Measurements from ENCODE around the gene ATP9A.

The ATP9A gene

DNA sequence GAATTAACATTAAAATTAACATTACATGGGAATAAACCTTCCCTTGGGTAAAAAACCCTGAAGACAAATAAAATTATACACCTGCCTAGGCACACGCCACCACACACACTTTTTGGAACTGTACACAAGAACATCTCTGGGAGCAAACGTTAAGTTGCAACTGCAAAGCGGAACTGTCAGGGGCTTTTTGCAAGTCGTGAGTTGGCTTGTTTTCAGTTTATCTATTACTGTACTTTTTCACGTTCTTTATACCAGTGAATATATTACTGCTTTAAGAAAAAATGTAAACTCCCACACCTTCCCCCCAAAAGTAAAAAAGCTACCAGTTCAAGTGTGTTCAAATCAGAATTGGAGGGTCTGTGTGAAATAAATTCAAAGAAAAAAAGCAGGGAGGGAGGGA is 160.1 kb downstream of the ATP9A start:
- Histone ChIP-seq H3K4me2 (ENCODE audit: low read length) (peak overlapping the region; percentile 35), H3K27me3 (ENCODE audit: control insufficient read depth, low read length) (peaks cover 18% of the 10 kb centered on the region), H4K20me1 (ENCODE audit: control insufficient read depth, insufficient read depth, low read depth, low read length) (no peaks in the 10 kb centered on the region), H3K4me3 (ENCODE audit: low read length) (0 out of 2 replicates have a peak overlapping the region, but pooled peaks have one; percentile 13), H3K4me1 (ENCODE audit: control insufficient read depth, low read length) (peaks cover 12% of the 10 kb centered on the region), H3K9me3 (ENCODE audit: control insufficient read depth, insufficient read depth, low read length) (no peaks in the 10 kb centered on the region), H3K9me2 (replicated peaks; ENCODE audit: control insufficient read depth, low read length) (no peaks in the 10 kb centered on the region), H3K79me2 (ENCODE audit: control insufficient read depth, low read length) (no peaks in the 10 kb centered on the region), H3K27ac (ENCODE audit: low read depth, low read length) (no peak overlapping the region), H3F3A (ENCODE audit: control insufficient read depth, insufficient read depth) (no peaks in the 10 kb centered on the region), H3K36me3 (ENCODE audit: control insufficient read depth, low read length) (no peaks in the 10 kb centered on the region)
- TF ChIP-seq, protein P1, sequence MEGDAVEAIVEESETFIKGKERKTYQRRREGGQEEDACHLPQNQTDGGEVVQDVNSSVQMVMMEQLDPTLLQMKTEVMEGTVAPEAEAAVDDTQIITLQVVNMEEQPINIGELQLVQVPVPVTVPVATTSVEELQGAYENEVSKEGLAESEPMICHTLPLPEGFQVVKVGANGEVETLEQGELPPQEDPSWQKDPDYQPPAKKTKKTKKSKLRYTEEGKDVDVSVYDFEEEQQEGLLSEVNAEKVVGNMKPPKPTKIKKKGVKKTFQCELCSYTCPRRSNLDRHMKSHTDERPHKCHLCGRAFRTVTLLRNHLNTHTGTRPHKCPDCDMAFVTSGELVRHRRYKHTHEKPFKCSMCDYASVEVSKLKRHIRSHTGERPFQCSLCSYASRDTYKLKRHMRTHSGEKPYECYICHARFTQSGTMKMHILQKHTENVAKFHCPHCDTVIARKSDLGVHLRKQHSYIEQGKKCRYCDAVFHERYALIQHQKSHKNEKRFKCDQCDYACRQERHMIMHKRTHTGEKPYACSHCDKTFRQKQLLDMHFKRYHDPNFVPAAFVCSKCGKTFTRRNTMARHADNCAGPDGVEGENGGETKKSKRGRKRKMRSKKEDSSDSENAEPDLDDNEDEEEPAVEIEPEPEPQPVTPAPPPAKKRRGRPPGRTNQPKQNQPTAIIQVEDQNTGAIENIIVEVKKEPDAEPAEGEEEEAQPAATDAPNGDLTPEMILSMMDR (IDR thresholded peaks at IDR 0.05; ENCODE audit: low read depth, low read length, poor library complexity, severe bottlenecking) = no peak
- TF ChIP-seq EZH2phosphoT487 (IDR thresholded peaks at IDR 0.05; ENCODE audit: borderline replicate concordance, low read length) = no peak

GRCh38 chr20:51607170-51607569 is 161.0 kb downstream of the ATP9A start:
- Histone ChIP-seq H3K79me2 (ENCODE audit: control insufficient read depth, low read length) (no peaks in the 10 kb centered on the region), H3K27me3 (ENCODE audit: control insufficient read depth, low read length) (peaks cover 19% of the 10 kb centered on the region), H3K4me3 (ENCODE audit: low read length) (no peak overlapping the region), H3K9me3 (ENCODE audit: control insufficient read depth, insufficient read depth, low read length) (no peaks in the 10 kb centered on the region), H4K20me1 (ENCODE audit: control insufficient read depth, insufficient read depth, low read depth, low read length) (no peaks in the 10 kb centered on the region), H3K4me1 (ENCODE audit: control insufficient read depth, low read length) (peaks cover 12% of the 10 kb centered on the region), H3F3A (ENCODE audit: control insufficient read depth, insufficient read depth) (no peaks in the 10 kb centered on the region), H3K27ac (ENCODE audit: low read depth, low read length) (no peak overlapping the region), H3K36me3 (ENCODE audit: control insufficient read depth, low read length) (no peaks in the 10 kb centered on the region), H3K4me2 (ENCODE audit: low read length) (0 out of 2 replicates have a peak overlapping the region, but pooled peaks have one; percentile 1), H3K9me2 (replicated peaks; ENCODE audit: control insufficient read depth, low read length) (no peaks in the 10 kb centered on the region)
- TF ChIP-seq, protein P1 (IDR thresholded peaks at IDR 0.05; ENCODE audit: low read depth, low read length, poor library complexity, severe bottlenecking) = no peak
- TF ChIP-seq EZH2phosphoT487 (IDR thresholded peaks at IDR 0.05; ENCODE audit: borderline replicate concordance, low read length) = no peak

DNA sequence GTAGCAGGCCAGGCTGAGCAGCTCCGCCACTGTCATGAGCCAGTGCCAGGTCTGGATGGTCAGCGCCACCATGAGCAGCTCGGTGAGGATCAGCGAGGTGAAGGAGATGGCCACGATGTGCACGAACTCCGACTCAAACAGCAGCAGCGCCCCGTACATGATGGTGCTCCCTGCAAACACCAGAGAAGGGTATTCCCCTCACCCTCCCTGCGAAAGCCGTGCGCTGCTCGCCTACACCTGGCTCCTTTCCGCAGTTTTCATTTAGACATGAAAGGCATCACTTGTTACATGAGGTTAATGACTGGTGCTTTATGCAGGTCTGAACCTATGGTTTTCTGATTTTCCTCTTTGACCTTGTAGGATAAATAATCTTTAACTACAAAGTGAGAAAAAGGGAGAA is 163.3 kb downstream of the ATP9A start:
- no peaks in the 10 kb centered on the region for H3K79me2 ChIP-seq (ENCODE audit: control insufficient read depth, low read length)
- no peak for TF ChIP-seq EZH2phosphoT487 (IDR thresholded peaks at IDR 0.05; ENCODE audit: borderline replicate concordance, low read length)
- TF ChIP-seq, protein P1 (IDR thresholded peaks at IDR 0.05; ENCODE audit: low read depth, low read length, poor library complexity, severe bottlenecking) = no peak
- H3K9me2 ChIP-seq (replicated peaks; ENCODE audit: control insufficient read depth, low read length) = no peaks in the 10 kb centered on the region
- no peaks in the 10 kb centered on the region for H3K9me3 ChIP-seq (ENCODE audit: control insufficient read depth, insufficient read depth, low read length)
- H3K27me3 ChIP-seq (ENCODE audit: control insufficient read depth, low read length) = peaks cover 22% of the 10 kb centered on the region
- no peak overlapping the region for H3K27ac ChIP-seq (ENCODE audit: low read depth, low read length)
- H3F3A ChIP-seq (ENCODE audit: control insufficient read depth, insufficient read depth) = no peaks in the 10 kb centered on the region
- H3K4me3 ChIP-seq (ENCODE audit: low read length) = no peak overlapping the region
- H3K36me3 ChIP-seq (ENCODE audit: control insufficient read depth, low read length) = no peaks in the 10 kb centered on the region
- peaks cover 12% of the 10 kb centered on the region for H3K4me1 ChIP-seq (ENCODE audit: control insufficient read depth, low read length)
- no peaks in the 10 kb centered on the region for H4K20me1 ChIP-seq (ENCODE audit: control insufficient read depth, insufficient read depth, low read depth, low read length)
- H3K4me2 ChIP-seq (ENCODE audit: low read length) = no peak overlapping the region

Data from DOHH2 (cell line).